Activated naive CD8-positive, alpha-beta T cell treated with anti-CD3 and anti-CD28 coated beads, Interleukin-2, amount 50 U/mL, for 16 hours (primary cell): ENCODE data around the gene SRSF11.

Experiments
- DNase-seq: peaks from one replicate; pipeline ENCODE4 v3.0.0-alpha.2; 2020; ENCODE audit warnings: low read depth, low spot score

Gene SRSF11

GRCh38 chr1:70222716-70223235 is 1.6 kb downstream of the SRSF11 start:
- DNase-seq = no peak

- DNase-seq = no peak
Measured at GRCh38 chr1:70224954-70225353, 3.8 kb downstream of the SRSF11 start.

GRCh38 chr1:70227439-70227838 is 6.3 kb downstream of the SRSF11 start:
- no peak for DNase-seq

- no peak for DNase-seq
Measured at GRCh38 chr1:70228670-70229069, 7.5 kb downstream of the SRSF11 start.

GRCh38 chr1:70231475-70231874 is 10.3 kb downstream of the SRSF11 start:
- DNase-seq = no peak

- no peak for DNase-seq
Measured at GRCh38 chr1:70234733-70235132, 13.6 kb downstream of the SRSF11 start.

- no peak for DNase-seq
Measured at GRCh38 chr1:70239940-70240339, 18.8 kb downstream of the SRSF11 start.

- no peak for DNase-seq
Measured at GRCh38 chr1:70247122-70247521, 25.9 kb downstream of the SRSF11 start.

GRCh38 chr1:70247768-70248167 is 26.6 kb downstream of the SRSF11 start:
- DNase-seq = no peak

GRCh38 chr1:70248729-70249128 is 27.5 kb downstream of the SRSF11 start:
- DNase-seq = no peak

GRCh38 chr1:70256664-70257063 is 35.5 kb downstream of the SRSF11 start:
- no peak for DNase-seq

GRCh38 chr1:70264839-70265238 is 43.7 kb downstream of the SRSF11 start:
- DNase-seq = no peak

GRCh38 chr1:70265946-70266345 is 44.8 kb downstream of the SRSF11 start:
- no peak for DNase-seq

GRCh38 chr1:70277875-70278274 is 56.7 kb downstream of the SRSF11 start:
- DNase-seq = no peak

GRCh38 chr1:70278710-70279109 is 57.5 kb downstream of the SRSF11 start:
- no peak for DNase-seq

- no peak for DNase-seq
Measured at GRCh38 chr1:70284366-70284765, 63.2 kb downstream of the SRSF11 start.

GRCh38 chr1:70286453-70286852 is 65.3 kb downstream of the SRSF11 start:
- DNase-seq = no peak

GRCh38 chr1:70288166-70288565 is 67.0 kb downstream of the SRSF11 start:
- DNase-seq = no peak

GRCh38 chr1:70290218-70290617 is 69.0 kb downstream of the SRSF11 start:
- no peak for DNase-seq

- no peak for DNase-seq
Measured at GRCh38 chr1:70293186-70293843, 72.1 kb downstream of the SRSF11 start.

GRCh38 chr1:70295749-70296148 is 74.6 kb downstream of the SRSF11 start:
- DNase-seq = no peak

GRCh38 chr1:70299472-70299871 is 78.3 kb downstream of the SRSF11 start:
- DNase-seq = no peak
